GDM1 (cell line): Measurements from ENCODE around the gene PDPR.
A peak's percentile ranks its signal among the peaks of the same experiment; 100 is the strongest.
"Not testable (repeated sequence)": the region's sequence is repeated elsewhere in the genome, so short reads cannot be mapped to it uniquely, and the experiment has no call there.

ENCODE experiments used
- DNase-seq: peaks from one replicate; lab custom pipeline; 2025; lab: John Stamatoyannopoulos, UW

PDPR gene

DNA sequence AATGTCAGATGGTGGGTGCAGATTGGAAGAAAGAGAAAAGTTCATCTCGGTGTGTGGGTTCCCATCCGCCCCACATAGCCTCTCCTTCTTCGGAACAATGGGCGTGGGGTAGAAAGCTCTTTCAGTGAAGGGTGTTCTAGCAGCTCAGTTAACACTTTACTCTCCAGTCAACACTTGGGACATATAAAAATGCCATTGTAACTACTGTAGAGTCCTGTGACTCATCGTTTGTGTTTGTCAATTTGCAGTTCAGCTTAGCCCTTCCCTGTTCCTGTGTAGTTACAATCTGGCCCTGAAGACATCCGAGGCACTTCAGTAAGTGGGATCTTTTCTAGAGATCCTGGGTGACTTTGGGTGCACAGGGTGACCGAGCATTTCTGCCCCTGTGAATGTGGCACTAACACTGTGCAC, 47.9 kb downstream of the PDPR start:
- no peak for DNase-seq

DNA sequence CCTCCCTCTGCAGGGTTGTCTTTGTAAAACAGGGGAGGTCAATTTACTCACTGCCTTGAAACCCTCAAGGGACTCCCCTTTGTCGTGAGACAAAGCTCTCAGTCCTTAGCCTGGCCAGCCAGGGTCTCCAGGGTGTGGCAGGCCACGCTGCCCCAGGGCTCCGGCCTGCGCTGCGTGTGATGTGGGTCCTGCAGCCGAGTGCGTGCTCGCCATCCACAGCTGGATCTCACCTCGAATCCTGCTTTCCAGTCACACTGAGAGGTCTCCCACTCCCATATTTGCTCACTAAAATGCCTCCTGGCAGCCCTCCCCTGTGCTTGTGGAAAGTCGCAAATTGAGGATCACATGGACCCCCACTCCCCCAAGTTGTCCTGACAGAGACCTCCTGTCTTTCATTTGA, 49.5 kb downstream of the PDPR start:
- no peak for DNase-seq

DNA sequence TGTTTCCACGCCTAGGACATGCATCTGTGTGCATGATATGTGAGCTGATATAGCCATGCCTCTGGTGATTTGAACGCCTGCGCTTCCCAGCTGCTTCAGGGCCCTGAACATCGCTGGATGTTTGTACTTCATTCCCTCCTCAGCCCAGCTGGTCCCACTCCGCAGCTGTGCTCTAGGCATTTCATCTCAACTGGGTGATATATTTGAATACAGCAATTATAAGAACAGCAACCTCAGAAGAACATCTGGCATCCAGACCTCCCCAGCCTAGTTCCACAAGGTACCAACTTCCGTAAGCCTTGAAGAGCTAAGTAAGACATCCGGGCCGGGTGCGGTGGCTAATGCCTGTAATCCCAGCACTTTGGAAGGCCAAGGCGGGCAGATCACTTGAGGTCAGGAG, 52.6 kb downstream of the PDPR start:
- DNase-seq, result not testable (repeated sequence)

DNA sequence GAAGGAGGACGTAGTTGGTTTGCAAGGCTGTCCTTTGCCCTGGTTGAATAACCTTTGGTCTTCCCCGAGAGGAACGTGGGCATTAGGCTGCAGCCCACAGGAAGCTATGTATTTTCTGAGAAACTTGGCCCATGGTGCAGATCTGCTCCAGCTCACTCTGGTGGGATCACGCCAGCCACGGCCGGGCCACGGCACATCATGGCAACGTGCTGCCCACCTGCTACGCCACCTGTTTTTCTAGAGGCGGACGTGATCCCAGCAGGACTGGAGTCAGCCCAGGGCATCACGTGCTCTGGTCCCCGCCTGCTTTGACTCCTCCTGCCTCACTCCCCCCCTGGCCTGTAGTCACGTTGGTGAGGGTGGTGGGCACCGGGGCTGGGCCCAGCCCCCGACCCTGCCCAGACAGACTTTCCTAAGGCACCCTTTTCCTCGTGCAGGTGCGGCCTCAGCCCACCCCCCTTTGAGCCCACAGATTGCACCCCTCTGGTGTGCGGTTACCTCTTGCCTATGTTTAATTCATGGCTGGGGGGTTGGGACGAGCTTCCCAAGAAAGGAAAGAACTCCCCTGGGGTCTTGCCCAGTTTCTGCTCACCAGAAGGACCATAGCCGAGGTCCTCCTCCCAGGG, 59.2 kb downstream of the PDPR start, which contains the start of gene CLEC18C:
CLEC18C (plus strand) TSS at position 576 of the 626 bp plus-strand sequence. CDS start 492 bp downstream, outside the sequence.
- not testable (repeated sequence) for DNase-seq

DNA sequence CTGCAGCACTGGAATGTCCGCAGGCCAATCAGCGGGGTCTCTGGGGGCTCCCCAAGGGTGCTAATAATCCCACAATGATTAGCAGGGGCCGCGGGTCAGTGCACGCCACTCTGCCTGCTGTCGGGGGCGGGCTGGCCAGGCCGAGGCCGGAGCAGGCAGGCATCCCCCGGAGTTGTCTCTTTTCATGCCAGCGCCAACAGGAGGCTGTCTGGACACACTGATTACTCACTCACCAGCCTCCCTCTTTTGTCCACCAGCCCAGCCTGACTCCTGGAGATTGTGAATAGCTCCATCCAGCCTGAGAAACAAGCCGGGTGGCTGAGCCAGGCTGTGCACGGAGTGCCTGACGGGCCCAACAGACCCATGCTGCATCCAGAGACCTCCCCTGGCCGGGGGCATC, 59.8 kb downstream of the PDPR start:
- DNase-seq, result not testable (repeated sequence)

DNA sequence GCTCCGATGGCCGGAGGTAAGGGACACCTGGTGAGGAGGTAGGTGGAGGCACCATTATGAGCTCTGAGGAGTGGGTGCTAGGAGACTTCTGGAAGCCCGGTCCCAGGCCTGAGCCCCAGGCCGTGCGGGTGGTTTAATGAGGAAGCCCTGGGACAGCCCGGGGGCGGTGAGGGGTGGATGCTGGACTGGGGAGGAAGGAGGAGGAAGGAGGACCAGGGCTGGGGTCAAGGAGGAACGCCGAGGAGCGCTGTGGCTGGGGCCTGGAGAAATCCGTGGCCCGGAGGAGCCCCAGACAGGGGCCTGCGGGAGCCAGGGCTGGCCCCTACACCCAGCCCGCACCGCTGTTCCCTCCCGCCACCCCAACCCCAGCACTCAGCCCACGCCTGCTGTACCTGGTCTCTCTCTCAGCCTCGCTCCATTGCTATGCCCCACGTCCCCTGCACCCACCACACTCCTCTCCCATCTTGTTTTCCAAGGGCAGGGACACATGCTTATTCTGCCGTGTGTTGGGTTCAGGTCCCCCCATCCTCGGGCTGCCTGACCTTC, 60.3 kb downstream of the PDPR start:
- not testable (repeated sequence) for DNase-seq

DNA sequence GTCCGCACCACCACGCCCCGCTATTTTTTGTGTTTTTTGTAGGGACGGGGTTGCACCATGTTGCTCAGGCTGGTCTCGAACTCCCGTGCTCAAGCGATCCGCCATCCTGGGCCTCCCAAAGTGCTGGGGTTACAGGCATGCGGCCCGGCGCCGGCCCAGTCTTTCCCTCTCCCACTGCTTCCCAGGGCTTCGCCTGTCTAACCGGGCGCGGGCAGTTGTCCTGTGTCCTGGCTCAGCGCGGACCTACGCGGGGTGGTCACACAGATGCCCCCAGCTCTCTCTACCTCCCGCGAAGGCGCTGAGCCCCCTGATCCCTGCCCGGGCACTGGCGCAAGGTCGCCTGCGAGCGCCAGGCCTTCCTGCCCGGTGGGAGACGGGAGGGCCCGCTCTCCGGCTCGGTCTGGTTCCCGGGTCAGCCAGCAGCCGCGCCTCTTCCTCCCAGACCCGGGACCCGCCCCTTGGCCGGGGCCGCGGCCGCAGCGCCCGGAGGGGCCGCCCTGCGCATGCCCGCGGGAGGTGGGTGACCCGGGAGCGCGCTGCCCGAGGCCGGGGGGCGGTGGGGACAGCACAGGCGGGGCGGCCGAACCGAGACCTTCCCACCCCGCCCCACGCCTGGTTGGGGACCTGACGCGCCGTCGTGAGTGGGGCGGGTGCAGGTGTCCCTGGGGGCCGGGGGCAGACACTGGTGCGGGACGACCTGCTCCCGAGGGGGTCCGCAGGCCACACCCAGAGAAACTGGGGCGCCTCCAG, 73.9 kb downstream of the PDPR start:
- not testable (repeated sequence) for DNase-seq

DNA sequence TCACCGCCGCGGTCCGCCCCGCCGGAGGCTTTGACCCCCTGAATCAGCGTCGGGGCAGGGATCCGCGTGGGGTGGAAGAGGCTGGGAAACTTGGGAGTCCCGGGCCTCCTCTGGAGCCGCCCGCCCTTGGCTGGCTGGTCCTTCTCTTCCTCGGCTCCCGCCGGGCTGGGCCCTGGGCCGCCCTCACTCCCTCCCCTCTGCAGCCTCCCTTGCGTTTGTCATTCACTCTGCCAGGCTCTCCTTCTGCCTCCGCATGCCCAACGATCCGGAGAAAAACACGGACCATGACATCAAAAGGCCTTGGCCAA, 74.4 kb downstream of the PDPR start:
- not testable (repeated sequence) for DNase-seq

DNA sequence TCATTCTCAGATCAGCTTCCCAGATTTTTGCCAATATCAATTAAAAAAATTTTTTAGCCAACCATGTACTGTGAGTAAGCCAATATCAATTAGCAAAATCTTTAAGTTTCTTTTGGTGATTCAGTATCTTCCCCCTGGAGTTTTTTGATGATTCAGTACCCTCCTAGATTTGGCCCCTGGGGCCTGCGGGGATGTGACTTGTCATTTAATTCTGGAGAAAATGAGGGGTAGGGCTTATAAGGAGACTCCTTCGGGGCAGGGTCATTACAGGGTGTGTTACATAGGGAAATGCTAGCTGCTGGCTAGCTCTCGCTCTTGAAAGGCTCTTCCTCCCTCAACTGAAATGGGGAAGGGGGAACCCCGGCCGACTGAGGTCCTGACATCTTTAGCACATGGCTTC, 76.4 kb downstream of the PDPR start:
- not testable (repeated sequence) for DNase-seq

DNA sequence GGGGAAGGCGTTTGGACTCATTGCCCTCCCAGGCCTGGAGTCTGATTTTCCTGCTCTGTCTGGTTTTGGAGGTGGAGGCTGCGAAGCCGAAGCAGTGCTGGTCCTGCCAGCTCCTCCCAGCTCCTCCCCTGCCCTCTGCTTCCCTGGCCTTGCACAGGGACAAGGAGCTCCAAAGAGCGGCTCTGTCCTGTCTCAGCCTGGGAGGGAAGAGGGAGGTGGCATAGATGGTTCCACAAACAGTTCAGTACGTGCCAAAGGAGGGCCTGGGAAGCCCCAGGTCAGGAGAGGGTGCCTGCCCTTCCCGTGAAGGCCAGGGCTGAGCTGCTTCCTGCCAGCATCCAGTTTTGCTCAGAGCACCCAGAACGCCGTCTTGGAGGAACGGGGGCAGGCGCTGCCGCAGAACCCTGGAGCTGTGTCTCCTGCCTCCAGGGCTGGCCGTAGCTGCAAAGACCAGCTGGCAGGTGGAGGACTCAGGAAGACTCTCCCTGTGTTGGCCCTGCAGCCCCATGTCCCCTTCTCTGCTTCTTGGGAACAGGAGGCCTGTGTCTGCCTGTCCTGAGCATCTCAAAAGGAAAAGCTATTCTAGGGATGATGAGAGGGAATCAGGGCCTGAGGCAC, 82.7 kb downstream of the PDPR start:
- DNase-seq, result not testable (repeated sequence)

DNA sequence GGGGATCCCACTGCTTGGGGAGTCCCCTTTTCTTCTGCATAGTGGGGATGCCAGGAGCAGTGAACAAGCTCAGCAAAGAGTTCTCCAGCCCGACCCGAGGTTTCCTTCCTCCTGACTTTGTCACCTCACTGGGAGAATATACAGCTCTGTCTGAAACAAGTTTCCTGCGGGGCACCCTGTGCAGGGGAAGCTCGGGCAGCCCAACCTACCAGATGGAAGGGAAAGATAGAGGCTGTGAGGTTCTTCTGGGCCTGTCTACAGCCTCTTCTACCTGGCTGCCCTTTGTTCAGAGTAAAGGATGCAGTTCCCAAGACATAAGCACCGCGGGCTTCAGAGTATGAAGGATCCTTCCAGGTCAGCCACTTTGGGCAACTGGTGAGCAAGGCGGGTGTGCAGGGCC, 83.5 kb downstream of the PDPR start:
- peak; percentile 7 for DNase-seq

DNA sequence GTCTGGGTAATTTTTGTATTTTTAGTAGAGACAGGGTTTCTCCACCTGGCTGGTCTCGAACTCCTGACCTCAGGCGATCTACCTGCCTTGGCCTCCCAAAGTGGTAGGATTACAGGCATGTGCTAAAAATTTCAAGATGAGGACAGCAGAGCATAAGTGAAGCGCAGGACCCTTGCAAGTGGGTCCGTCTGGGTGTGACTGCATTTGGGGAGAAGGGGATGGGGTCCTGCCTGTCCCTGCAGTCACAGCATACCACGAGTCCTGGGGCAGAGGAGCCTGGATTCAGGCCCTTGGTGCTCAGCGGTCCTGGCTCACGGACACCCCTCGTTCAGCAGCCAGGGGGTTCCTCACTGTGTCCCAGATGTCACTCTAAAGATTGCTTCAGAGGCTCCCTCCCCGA, 84.1 kb downstream of the PDPR start:
- DNase-seq, result not testable (repeated sequence)

DNA sequence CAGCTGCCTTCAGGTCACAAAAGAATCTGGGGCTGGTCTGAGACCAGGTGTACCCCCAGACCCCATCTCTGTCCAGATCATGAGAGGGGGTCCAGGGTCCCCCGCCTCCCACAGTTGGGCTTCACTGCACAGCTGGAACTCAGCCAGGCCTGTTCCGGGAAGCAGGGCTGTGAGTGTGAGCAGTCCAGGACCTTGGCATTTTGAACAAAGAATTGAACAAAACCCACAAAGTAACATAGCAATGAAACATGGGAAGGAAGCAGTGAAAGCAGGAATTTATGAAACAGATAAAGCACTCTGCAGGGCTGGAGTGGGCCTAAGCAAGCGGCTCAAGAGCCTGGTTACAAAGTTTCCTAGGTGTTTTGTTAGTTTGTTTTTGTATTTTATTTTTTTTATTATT, 84.5 kb downstream of the PDPR start:
- DNase-seq, result not testable (repeated sequence)

DNA sequence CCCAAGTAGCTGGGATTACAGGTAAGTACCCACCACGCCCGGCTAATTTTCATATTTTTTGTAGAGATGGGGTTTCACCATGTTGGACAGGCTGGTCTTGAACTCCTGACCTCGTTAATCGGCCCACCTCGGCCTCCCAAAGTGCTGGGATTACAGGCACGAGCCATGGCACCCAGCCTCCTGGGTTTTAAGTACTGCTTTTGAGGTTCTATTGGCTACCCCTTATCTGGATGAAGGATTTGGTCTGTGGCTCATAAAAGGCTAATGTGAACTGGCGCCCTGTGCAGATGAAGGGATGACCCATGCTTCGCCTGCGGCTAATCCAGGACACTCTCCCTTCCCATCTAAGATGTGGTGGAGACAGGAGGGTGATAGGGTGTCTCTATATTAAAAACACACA, 85.0 kb downstream of the PDPR start:
- DNase-seq, result not testable (repeated sequence)

DNA sequence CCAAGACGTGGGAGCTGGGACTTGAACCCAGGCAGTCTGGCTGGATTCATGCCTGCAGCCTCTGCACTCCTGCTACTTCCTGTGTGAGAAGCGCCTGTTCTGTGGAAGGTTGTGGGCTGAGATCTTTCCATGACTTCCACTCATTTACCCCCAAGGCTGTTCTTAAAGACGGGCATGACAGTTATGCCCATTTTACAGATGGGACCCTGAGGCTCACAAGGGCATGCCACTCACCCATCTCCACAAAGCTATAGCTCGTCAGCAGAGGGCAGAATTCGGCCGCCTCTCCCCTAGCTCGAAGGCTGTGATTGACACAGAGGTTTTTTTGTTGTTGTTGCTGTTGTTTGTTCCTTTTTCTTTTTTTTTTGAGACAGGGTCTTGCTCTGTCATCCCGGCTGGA, 85.9 kb downstream of the PDPR start:
- DNase-seq, result not testable (repeated sequence)

DNA sequence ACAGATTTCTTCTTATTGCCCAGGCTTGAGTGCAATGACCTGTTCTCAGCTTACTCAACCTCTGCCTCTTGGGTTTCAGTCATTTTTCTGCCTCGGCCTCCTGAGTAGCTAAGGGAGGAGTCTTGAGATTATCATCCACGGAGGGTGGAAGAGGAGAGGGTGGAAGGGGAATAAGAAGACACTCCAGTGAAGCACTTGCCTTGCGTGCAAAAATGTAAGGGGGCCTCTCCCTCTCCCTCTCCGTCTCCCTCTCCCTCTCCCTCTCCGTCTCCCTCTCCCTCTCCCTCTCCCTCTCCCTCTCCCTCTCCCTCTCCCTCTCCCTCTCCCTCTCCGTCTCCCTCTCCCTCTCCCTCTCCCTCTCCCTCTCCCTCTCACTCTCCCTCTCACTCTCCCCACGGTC, 89.4 kb downstream of the PDPR start:
- DNase-seq, result not testable (repeated sequence)

DNA sequence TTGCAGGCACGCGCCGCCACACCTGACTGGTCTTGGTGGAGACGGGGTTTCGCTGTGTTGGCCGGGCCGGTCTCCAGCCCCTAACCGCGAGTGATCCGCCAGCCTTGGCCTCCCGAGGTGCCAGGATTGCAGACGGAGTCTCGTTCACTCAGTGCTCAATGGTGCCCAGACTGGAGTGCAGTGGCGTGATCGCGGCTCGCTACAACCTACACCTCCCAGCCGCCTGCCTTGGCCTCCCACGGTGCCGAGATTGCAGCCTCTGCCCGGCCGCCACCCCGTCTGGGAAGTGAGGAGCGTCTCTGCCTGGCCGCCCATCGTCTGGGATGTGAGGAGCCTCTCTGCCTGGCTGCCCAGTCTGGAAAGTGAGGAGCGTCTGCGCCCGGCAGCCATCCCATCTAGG, 89.9 kb downstream of the PDPR start:
- not testable (repeated sequence) for DNase-seq

DNA sequence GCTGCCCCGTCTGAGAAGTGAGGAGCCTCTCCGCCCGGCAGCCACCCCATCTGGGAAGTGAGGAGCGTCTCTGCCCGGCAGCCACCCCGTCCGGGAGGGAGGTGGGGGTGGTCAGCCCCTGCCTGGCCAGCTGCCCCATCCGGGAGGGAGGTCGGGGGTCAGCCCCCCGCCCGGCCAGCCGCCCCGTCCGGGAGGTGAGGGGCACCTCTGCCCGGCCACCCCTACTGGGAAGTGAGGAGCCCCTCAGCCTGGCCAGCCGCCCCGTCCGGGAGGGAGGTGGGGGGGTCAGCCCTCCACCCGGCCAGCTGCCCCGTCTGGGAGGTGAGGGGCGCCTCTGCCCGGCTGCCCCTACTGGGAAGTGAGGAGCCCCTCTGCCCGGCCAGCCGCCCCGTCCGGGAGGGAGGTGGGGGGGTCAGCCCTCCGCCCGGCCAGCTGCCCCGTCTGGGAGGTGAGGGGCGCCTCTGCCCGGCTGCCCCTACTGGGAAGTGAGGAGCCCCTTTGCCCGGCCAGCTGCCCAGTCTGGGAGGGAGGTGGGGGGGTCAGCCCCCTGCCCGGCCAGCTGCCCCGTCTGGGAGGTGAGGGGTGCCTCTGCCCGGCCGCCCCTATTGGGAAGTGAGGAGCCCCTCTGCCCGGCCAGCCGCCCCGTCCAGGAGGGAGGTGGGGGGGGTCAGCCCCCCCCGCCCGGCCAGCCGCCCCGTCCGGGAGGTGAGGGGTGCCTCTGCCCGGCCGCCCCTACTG, 90.7 kb downstream of the PDPR start:
- not testable (repeated sequence) for DNase-seq

DNA sequence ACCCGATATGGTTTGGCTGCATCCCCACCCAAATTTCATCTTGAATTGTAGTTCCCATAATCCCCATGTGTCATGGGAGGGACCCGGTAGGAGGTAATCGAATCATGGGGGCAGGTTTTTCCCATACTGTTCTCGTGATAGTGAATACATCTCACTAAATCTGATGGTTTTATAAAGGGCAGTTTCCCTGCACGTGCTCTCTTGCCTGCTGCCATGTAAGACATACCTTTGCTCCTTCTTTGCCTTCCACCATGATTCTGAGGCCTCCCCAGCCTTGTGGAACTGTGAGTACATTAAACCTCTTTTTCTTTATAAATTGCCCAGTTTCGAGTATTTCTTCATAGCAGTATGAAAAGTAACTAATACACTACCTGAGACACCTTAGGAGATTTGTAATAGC, 92.2 kb downstream of the PDPR start:
- not testable (repeated sequence) for DNase-seq
